ENCODE measurements around the gene PCDH15.

Gene PCDH15

DNA sequence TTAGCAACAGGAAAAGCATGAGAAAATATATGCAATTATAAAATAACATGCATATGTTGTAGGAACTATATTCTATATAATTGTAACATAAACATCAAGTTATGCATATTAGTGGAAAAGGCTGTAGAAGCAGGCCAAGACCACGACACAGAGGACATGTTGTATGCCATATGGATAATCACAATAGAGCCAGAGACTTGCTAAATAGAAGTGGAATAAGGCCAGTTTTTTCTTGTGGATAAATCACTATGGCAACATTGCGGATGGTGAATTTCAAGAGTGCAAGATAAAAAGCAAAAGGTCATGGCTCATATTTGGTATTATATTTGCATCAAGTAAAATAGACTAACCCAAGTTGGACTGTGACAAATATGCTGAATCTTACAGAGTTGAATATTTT, 93.0 kb downstream of the PCDH15 start:
- Histone ChIP-seq H3K9ac (ENCODE audit: low read depth, low read length) (no peak overlapping the region), H3K4me1 (ENCODE audit: control insufficient read depth, insufficient read depth, low read length) (no peaks in the 10 kb centered on the region), H3K4me3 (ENCODE audit: low read depth, low read length) (no peak overlapping the region), H3K36me3 (ENCODE audit: control insufficient read depth, insufficient read depth, low read length) (no peaks in the 10 kb centered on the region), H3K9me3 (ENCODE audit: control insufficient read depth, insufficient read depth, low read length) (no peaks in the 10 kb centered on the region), H3K27me3 (ENCODE audit: control insufficient read depth, insufficient read depth, low read length) (no peaks in the 10 kb centered on the region), H3K27ac (ENCODE audit: low read depth, low read length) (no peak overlapping the region)

DNA sequence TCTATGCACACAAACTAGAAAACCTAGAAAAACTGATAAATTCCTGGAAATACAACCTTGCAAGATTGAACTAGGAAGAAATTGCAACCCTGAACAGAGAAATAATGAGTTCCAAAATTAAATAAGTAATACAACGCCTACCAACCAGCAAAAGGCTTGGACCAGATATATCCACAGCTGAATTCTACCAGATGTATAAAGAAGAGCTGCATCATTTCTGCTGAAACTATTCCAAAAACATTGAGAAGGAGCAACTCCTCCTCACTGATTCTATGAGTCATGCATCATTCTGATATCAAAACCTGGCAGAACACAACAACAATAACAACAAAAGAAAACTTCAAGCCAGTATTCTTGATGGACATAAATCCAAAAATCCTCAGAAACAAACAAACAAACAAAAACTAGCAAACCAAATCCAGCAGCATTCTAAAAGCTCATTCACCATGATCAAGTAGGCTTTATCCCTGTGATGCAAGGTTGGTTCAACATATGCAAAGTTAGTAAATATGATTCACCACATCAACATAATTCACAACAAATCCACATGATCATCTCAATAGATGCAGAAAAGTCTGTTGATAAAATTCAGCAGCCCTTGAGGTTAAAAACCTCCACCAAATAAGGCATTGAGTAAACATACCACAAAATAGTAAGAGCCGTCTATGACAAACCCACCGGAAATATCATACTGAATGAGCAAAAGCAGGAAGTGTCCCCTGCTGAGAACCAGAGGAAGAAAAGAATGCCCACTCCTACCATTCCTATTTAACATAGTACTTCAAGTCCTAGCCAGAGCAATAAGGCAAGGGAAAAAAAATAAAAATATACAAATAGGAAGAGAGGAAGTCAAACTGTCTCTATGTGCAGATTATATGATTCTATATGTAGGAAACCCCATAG, 98.2 kb downstream of the PCDH15 start:
- no peak overlapping the region for H3K27ac ChIP-seq (ENCODE audit: low read depth, low read length)
- no peak overlapping the region for H3K4me3 ChIP-seq (ENCODE audit: low read depth, low read length)
- no peaks in the 10 kb centered on the region for H3K27me3 ChIP-seq (ENCODE audit: control insufficient read depth, insufficient read depth, low read length)
- H3K36me3 ChIP-seq (ENCODE audit: control insufficient read depth, insufficient read depth, low read length) = no peaks in the 10 kb centered on the region
- no peak overlapping the region for H3K9ac ChIP-seq (ENCODE audit: low read depth, low read length)
- no peaks in the 10 kb centered on the region for H3K4me1 ChIP-seq (ENCODE audit: control insufficient read depth, insufficient read depth, low read length)
- no peaks in the 10 kb centered on the region for H3K9me3 ChIP-seq (ENCODE audit: control insufficient read depth, insufficient read depth, low read length)

DNA sequence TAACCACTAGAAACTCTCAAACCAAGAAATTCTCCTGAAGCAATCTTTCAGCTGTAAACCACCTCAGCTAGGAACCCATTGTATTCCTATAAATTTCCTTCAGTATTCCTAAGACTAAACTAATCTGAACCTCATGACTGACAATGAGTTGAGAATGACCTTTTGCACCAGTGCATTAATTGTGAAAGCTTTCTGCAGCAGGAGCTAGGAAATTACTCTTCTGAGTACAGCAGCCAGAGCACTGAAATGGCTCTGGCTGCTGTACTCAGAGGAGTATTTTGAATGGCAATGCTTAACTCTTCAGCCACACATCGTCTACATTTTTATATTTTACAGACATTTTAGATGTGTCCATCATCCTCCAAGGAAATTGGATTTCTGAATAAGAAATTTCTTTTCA, 109.7 kb downstream of the PCDH15 start:
- no peak overlapping the region for H3K27ac ChIP-seq (ENCODE audit: low read depth, low read length)
- H3K36me3 ChIP-seq (ENCODE audit: control insufficient read depth, insufficient read depth, low read length) = no peaks in the 10 kb centered on the region
- H3K9me3 ChIP-seq (ENCODE audit: control insufficient read depth, insufficient read depth, low read length) = no peaks in the 10 kb centered on the region
- no peak overlapping the region for H3K9ac ChIP-seq (ENCODE audit: low read depth, low read length)
- peaks cover 3% of the 10 kb centered on the region; the same call in 1 of the 2 replicates for H3K4me1 ChIP-seq (ENCODE audit: control insufficient read depth, insufficient read depth, low read length)
- H3K4me3 ChIP-seq (ENCODE audit: low read depth, low read length) = no peak overlapping the region
- no peaks in the 10 kb centered on the region for H3K27me3 ChIP-seq (ENCODE audit: control insufficient read depth, insufficient read depth, low read length)

DNA sequence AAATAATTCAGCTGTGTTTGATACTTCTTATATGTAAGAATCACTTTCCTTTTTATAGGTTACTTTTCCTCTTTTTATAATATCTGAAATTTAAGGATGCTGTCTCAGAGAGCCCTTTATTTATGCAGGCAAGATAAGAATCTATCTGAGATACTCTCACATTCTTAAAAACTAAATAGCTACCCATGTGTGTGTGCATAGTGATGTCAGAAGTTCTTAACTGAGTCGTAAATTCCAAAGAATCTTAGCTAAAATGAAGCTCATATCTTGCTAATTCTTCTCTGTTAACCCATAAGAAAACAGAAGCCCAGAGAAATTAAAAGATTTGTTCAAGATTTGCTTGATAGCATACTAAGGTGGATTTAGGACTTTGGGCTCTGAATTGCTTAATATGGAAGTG, 118.5 kb downstream of the PCDH15 start:
- no peaks in the 10 kb centered on the region for H3K27me3 ChIP-seq (ENCODE audit: control insufficient read depth, insufficient read depth, low read length)
- H3K9ac ChIP-seq (ENCODE audit: low read depth, low read length) = no peak overlapping the region
- H3K36me3 ChIP-seq (ENCODE audit: control insufficient read depth, insufficient read depth, low read length) = no peaks in the 10 kb centered on the region
- H3K9me3 ChIP-seq (ENCODE audit: control insufficient read depth, insufficient read depth, low read length) = no peaks in the 10 kb centered on the region
- peaks cover 3% of the 10 kb centered on the region; the same call in 1 of the 2 replicates for H3K4me1 ChIP-seq (ENCODE audit: control insufficient read depth, insufficient read depth, low read length)
- H3K27ac ChIP-seq (ENCODE audit: low read depth, low read length) = no peak overlapping the region
- H3K4me3 ChIP-seq (ENCODE audit: low read depth, low read length) = no peak overlapping the region

DNA sequence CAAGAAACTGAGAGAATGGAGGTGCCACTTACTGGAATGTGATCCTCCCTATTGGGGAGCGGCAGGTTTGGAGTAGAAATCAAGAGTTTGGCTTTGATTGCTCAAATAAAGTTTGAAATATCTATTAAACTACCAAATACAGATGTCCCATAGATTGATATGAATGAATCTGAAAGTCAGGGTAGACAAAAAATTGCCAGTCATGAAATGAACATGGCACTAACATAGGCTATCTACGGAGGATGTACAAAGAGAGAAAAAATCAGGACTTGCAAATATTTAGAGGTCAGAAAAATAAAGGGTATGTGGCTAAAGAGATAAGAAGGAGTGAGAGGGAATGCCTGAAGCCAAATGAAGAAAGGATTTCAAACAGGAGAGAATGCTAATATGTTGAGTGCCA, 119.9 kb downstream of the PCDH15 start:
- Histone ChIP-seq H3K36me3 (ENCODE audit: control insufficient read depth, insufficient read depth, low read length) (no peaks in the 10 kb centered on the region), H3K4me1 (ENCODE audit: control insufficient read depth, insufficient read depth, low read length) (peaks cover 3% of the 10 kb centered on the region; the same call in 1 of the 2 replicates), H3K27ac (ENCODE audit: low read depth, low read length) (no peak overlapping the region), H3K9ac (ENCODE audit: low read depth, low read length) (no peak overlapping the region), H3K27me3 (ENCODE audit: control insufficient read depth, insufficient read depth, low read length) (no peaks in the 10 kb centered on the region), H3K4me3 (ENCODE audit: low read depth, low read length) (no peak overlapping the region), H3K9me3 (ENCODE audit: control insufficient read depth, insufficient read depth, low read length) (no peaks in the 10 kb centered on the region)

DNA sequence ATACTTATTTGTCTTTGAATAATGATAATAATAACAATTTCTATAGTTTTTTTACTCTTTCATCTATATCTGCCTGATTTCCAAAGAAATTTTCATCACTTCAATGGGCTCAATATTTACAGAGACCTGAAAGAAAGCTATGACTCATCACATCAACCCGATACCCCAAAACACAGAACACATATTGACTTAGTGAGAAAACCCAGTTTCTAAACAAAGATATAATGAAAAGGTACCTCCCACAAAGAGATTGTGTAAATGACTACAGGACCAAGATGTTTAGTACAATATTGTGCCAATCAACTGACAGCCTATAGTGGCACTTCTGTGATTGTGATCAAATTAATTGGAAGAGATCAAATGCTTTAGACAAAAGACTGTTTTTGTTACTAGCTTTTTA, 133.9 kb downstream of the PCDH15 start:
- no peaks in the 10 kb centered on the region for H3K27me3 ChIP-seq (ENCODE audit: control insufficient read depth, insufficient read depth, low read length)
- no peak overlapping the region for H3K4me3 ChIP-seq (ENCODE audit: low read depth, low read length)
- H3K9me3 ChIP-seq (ENCODE audit: control insufficient read depth, insufficient read depth, low read length) = no peaks in the 10 kb centered on the region
- H3K36me3 ChIP-seq (ENCODE audit: control insufficient read depth, insufficient read depth, low read length) = no peaks in the 10 kb centered on the region
- no peak overlapping the region for H3K9ac ChIP-seq (ENCODE audit: low read depth, low read length)
- no peaks in the 10 kb centered on the region for H3K4me1 ChIP-seq (ENCODE audit: control insufficient read depth, insufficient read depth, low read length)
- no peak overlapping the region for H3K27ac ChIP-seq (ENCODE audit: low read depth, low read length)

DNA sequence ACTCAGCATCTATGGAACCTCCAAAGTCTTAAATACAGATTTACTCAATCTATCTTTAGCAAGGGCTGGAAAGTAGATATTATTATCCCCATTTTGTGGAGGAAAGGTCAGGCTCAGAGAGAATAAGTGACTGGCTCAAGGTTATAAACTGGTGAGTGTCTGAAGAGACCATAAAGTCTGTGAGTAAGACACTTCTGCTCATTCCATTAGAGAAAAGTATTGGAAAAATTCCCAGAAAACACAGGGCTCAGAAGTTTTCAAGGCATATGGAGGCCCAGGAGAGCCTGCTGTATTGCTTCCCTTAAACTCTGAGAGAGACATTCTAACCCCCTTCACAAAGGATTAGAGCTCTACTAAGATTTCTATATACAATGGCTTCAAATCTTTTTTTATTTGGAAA, 134.8 kb downstream of the PCDH15 start:
- Histone ChIP-seq H3K4me3 (ENCODE audit: low read depth, low read length) (no peak overlapping the region), H3K4me1 (ENCODE audit: control insufficient read depth, insufficient read depth, low read length) (no peaks in the 10 kb centered on the region), H3K27me3 (ENCODE audit: control insufficient read depth, insufficient read depth, low read length) (no peaks in the 10 kb centered on the region), H3K36me3 (ENCODE audit: control insufficient read depth, insufficient read depth, low read length) (no peaks in the 10 kb centered on the region), H3K9me3 (ENCODE audit: control insufficient read depth, insufficient read depth, low read length) (no peaks in the 10 kb centered on the region), H3K9ac (ENCODE audit: low read depth, low read length) (no peak overlapping the region), H3K27ac (ENCODE audit: low read depth, low read length) (no peak overlapping the region)

DNA sequence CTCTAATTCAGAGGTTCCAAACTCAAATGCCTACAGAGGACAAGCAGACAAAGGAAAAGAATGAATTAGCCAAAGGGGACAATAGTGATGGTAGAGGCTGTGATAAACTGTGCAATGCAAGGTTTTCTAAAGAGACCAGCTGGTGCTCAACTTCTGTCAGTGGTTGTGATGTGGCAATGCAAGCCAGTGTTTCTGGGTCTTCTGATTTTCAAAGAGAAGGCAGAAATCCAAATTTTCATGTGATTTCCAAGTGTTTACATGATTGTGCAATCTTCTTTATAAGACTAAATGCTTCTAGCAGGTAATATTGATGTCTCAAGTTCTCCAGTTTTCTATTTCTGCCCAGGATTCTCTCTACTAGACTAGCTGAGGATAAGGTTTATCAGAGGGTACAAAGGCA, 135.9 kb downstream of the PCDH15 start:
- Histone ChIP-seq H3K27ac (ENCODE audit: low read depth, low read length) (no peak overlapping the region), H3K4me1 (ENCODE audit: control insufficient read depth, insufficient read depth, low read length) (no peaks in the 10 kb centered on the region), H3K9me3 (ENCODE audit: control insufficient read depth, insufficient read depth, low read length) (no peaks in the 10 kb centered on the region), H3K4me3 (ENCODE audit: low read depth, low read length) (no peak overlapping the region), H3K9ac (ENCODE audit: low read depth, low read length) (no peak overlapping the region), H3K27me3 (ENCODE audit: control insufficient read depth, insufficient read depth, low read length) (no peaks in the 10 kb centered on the region), H3K36me3 (ENCODE audit: control insufficient read depth, insufficient read depth, low read length) (no peaks in the 10 kb centered on the region)

DNA sequence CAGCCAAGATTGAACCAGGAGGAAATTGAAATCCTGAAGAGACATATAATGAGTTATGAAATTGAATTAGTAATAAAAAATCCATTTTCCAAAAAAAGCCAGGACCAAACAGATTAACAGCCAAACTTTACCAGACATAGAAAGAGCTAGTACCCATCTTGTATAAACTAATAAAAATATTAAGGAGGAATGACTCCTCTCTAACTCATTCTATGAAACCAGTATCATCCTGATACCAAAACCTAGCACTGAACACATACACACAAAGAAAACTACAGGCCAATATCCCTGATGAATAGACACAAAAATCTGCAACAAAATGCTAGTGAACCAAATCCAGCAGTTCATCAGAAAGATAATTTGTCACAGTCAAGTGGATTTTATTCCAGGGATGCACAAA, 140.6 kb downstream of the PCDH15 start:
- Histone ChIP-seq H3K4me3 (ENCODE audit: low read depth, low read length) (no peak overlapping the region), H3K36me3 (ENCODE audit: control insufficient read depth, insufficient read depth, low read length) (no peaks in the 10 kb centered on the region), H3K27ac (ENCODE audit: low read depth, low read length) (no peak overlapping the region), H3K4me1 (ENCODE audit: control insufficient read depth, insufficient read depth, low read length) (no peaks in the 10 kb centered on the region), H3K9me3 (ENCODE audit: control insufficient read depth, insufficient read depth, low read length) (no peaks in the 10 kb centered on the region), H3K27me3 (ENCODE audit: control insufficient read depth, insufficient read depth, low read length) (no peaks in the 10 kb centered on the region), H3K9ac (ENCODE audit: low read depth, low read length) (no peak overlapping the region)

DNA sequence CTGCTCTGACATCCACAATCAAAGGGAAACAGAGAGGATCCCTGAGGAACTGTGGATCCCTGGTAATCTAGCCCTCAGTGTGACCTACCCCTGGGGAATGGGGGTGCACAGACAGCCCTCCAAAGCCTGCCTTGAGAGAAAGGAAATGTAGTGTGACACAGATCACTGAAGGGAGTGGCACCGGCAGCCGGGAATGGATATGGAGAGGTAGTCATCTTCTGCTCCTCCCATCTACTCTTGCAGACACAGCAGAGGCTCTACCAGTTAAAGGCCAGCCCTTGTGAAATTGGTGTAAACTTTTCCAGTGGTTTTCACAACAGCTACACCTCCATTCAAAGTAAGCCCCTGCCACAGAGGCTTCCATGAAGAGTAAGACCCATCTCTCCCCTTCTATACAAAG, 144.4 kb downstream of the PCDH15 start:
- H3K27ac ChIP-seq (ENCODE audit: low read depth, low read length) = no peak overlapping the region
- no peaks in the 10 kb centered on the region for H3K4me1 ChIP-seq (ENCODE audit: control insufficient read depth, insufficient read depth, low read length)
- no peak overlapping the region for H3K4me3 ChIP-seq (ENCODE audit: low read depth, low read length)
- H3K9ac ChIP-seq (ENCODE audit: low read depth, low read length) = no peak overlapping the region
- H3K9me3 ChIP-seq (ENCODE audit: control insufficient read depth, insufficient read depth, low read length) = no peaks in the 10 kb centered on the region
- H3K36me3 ChIP-seq (ENCODE audit: control insufficient read depth, insufficient read depth, low read length) = no peaks in the 10 kb centered on the region
- H3K27me3 ChIP-seq (ENCODE audit: control insufficient read depth, insufficient read depth, low read length) = no peaks in the 10 kb centered on the region

DNA sequence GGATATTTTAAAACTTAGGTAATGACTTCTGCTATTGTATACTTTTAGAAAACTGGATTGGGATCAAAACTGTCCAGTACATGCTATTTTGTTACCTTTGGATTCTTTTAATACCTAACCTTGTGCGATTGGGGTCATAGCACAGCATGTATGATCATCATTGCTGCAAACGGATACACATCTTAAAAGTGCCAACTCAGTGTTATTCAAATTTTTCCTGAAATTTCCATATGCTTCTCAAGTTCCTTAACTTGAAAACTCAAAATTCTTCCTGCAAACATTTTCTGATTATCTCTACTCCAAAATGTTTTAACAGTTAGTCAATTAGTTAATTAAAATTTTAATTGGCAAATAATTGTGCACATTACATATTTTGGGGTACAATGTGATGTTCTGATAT, 147.5 kb downstream of the PCDH15 start:
- H3K27me3 ChIP-seq (ENCODE audit: control insufficient read depth, insufficient read depth, low read length) = no peaks in the 10 kb centered on the region
- no peak overlapping the region for H3K27ac ChIP-seq (ENCODE audit: low read depth, low read length)
- H3K9me3 ChIP-seq (ENCODE audit: control insufficient read depth, insufficient read depth, low read length) = no peaks in the 10 kb centered on the region
- no peaks in the 10 kb centered on the region for H3K36me3 ChIP-seq (ENCODE audit: control insufficient read depth, insufficient read depth, low read length)
- no peak overlapping the region for H3K4me3 ChIP-seq (ENCODE audit: low read depth, low read length)
- no peaks in the 10 kb centered on the region for H3K4me1 ChIP-seq (ENCODE audit: control insufficient read depth, insufficient read depth, low read length)
- H3K9ac ChIP-seq (ENCODE audit: low read depth, low read length) = no peak overlapping the region
